GM18519 (cell line): ENCODE results near the gene FRAT2.
"Not testable (repeated sequence)": the region's sequence is repeated elsewhere in the genome, so short reads cannot be mapped to it uniquely, and the experiment has no call there.

ENCODE experiments used
- ATAC-seq: cut with Tn5 transposase; IDR thresholded peaks from one replicate; pipeline ENCODE4 v1.9.1; 2021; ENCODE audit warnings: mild to moderate bottlenecking, moderate library complexity; ENCODE audit not compliant: unreplicated experiment, low FRiP score

The FRAT2 gene

GRCh38 chr10:97356918-97357317 lies 22.4 kb upstream of the FRAT2 start:
- no peak for ATAC-seq

DNA sequence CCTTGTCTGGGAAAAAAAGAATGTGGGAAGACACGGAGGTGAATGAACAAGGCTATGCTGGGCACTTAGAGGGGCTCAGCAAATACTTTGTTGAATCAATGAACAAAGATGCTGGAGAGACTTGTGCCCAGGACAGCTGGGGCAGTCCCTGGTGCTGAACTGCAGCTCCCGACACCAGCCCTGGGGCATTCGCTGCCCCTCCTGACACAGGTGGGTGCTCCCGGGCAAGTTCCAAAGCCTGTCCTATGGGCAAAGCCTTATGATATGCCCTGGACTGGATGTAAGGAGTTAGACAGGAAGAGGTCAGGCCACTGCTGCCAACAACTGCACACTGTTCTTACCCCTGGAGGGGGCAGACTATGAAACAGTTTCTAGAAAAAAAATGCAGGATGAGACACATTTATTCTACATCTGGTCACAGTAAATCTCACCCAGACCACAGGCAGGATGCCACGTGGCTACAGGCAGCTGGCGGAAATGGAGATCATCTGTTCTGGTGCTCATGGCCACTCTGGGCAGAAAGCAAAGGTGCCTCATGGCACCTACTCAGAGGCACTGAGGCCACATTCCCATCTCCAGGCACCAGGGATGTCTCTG lies 21.9 kb upstream of the FRAT2 start:
- no peak for ATAC-seq

DNA sequence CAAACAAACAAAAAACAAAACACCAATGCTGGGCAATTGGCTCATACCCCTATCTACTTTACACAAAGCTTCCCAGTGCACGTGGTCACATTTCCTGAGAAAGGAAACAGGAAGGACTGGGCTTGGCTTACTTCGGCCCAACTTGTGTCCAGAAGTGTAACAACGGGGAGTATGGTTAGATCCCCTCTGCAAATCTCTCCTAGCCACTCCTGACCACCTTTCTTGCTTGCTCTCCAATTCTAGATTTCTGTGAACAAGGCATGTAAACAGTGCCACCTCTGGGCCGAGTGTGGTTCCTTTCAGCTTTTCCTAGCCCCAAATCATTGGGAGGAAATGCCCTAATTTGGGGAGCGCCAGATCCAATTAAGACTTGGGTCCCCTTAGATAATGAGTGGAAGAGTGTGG lies 21.0 kb upstream of the FRAT2 start:
- no peak for ATAC-seq

DNA sequence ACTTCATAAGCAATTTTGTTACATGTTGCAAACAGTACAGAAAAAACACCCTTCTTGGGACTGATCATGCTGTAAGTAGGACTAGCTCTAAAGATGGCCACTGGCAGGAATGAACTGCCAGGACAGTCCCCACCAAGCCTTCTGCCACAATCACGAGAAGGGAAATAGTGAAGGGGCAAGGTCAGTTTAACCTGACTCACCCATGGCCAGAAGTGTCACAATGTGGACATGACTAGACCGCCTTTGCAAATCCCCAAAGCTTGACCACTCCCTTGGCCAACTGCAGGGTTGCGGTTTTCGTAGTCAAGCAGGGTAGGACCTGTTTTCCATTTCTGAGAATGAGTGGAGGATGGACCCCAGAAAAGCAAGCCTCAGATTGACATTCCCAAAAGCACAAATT lies 19.4 kb upstream of the FRAT2 start:
- ATAC-seq = no peak

- ATAC-seq = no peak
Measured at GRCh38 chr10:97349752-97350513, 15.4 kb upstream of the FRAT2 start.

GRCh38 chr10:97347317-97347716 lies 12.8 kb upstream of the FRAT2 start:
- ATAC-seq = no peak

- ATAC-seq = not testable (repeated sequence)
Measured at GRCh38 chr10:97343664-97344063, 9.1 kb upstream of the FRAT2 start.

GRCh38 chr10:97341416-97341815 lies 6.9 kb upstream of the FRAT2 start:
- no peak for ATAC-seq

GRCh38 chr10:97338041-97338440 lies 3.5 kb upstream of the FRAT2 start:
- no peak for ATAC-seq

DNA sequence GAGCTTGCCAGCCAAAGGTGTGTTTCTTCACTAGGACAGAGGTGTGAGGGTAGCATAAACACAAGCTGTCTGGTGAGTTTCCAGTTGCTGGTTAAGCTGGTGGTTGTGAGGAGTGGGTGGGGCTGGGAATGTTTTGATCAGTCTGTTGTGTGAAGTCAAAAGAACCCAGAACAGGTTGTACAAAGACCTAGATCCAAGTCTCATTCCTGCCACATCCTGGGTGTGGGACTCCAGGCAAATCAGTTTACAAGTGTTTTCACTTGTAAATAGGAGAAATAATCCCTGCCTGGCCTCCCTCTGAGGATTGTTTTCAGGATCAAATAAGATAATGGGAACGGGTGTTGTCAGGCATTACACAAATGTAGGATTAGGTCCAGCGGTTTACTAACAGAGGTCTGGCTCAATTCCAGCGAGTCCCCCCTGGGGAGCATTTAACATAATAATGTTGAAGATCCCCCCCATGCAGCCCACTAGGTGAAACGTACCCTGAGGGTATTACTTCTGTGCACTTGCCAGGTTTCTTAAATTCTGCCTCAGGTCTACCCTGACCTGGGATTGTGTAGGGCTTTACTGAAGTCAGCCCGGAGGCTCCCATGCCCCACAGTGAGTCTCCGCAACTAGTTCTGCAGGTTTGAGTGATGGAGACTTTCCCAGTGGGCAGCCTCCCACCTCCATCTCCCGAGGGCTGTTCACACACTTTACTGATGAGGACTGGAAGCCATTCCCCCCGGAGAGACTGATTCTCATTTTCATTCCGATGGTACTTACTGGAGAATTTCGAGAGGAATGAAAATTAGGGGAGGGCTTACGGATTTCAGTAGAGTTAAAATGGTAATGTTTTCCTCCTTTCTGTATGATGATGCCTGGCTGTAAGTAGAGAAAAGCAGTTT lies 2.7 kb upstream of the FRAT2 start:
- ATAC-seq = no peak

- ATAC-seq = no peak
Measured at GRCh38 chr10:97336446-97336845, 1.9 kb upstream of the FRAT2 start.

DNA sequence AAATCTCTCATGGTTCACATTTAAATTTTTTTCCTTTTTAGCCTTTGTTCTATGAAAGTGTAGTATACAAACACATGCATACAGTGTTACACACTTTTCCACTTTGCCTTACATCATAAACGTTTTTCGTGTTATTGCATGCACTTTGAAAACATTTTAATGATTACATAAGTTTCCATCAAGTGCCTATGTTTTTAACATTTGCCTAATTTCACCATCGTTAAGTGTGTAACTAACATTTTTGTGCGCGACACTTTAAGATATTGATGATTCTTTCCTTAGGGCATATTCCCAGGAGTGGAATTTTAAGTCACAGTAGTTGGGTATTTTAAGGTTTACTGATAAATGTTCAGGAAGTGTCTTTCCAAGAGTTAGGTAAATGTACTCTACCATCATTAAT lies 1.5 kb upstream of the FRAT2 start:
- no peak for ATAC-seq

DNA sequence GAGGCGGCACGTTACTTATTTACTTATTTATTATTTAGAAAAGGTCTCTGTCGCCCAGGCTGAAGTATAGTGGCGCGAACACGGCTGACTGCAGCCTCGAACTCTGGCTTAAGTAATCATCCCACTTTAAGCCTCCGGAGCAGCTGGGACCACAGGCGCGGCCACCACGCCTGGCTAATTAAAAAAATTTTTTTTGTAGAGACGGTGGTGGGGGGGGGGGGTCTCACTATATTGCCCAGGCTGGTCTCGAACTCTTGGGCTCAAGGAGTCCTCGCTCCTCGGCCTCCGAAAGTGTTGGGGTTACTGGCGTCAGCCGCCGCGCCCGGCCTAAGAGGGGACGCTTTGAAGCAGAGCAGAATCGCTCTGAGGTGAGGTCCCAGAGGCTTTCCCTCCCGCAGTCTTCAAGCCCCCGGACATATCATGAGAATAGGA lies 675 bp upstream of the FRAT2 start:
- ATAC-seq = no peak

DNA sequence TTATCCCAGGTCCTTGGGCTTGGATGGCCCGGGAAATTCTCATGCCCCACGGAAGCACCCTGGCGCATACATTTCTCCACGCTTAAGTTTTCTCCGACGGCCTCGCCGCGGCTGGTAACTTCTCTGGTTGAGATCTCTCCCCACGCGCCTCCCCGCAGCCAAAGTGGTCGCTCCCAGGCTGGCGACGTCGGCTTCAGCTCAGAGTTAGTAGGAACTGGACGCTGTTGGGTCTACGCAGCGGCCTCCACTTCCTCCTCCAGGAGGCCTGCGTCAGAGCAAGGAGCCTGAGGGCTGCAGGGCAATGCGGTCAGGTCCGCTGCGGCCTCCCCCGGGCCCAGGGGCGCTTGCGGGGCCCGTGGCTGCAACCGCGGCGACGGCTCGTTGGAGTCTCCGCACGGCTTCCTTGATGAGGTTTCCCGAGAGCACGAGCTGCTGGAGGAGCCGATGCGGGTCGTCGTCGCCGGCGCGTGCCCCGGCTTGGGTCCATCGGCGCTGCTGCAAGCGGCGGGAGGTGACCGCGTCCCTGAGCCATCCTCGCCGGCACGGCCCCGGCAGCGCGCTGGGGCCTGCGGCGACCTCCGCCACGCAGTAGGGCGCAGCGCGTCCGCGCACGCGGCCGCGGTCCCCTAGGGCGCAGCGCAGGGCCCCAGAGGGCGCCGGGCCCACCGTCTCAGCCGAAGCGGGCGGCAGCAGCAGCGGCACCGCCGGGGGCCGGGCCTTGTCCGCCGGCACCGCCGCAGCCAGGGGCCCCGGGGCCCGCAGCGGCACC lies 744 bp downstream of the FRAT2 start:
- peak; percentile 22 for ATAC-seq

- ATAC-seq = no peak
Measured at GRCh38 chr10:97333351-97333600, 1.3 kb downstream of the FRAT2 start.

DNA sequence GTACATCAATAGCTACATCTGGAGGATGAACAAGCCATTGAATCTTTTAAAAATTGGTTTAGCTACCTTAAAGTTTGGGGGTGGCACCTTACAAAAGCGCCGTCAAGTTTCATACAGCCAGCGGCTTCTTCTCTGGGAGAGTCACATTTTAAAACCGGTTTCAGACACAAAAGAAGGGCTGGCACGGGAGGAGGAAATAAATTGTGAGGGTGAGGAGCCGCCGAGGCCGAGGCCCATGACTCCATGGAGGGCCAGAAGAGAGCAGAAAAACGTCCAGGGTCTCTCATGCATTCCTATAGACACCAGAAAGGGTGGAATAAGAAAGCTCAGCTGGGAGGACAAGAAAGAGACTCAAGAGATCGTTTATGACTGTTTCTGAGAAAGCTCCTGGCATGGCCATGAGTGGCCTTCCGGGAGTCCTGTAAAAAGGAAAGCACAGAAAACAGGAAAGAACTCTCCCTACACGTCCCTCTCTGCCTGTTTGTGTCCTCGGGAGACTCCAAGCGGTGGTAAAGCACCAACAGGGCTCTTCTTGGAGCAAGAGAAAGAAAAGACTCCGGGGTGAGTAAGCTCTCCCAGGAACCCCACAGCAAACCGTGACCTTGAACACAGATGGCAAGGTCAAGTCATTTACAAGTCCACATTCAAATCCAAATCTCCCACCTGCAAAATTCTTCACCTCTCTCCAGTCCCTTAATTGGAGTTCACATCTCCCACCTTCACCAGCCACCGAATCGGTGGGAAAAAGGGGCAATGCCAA lies 1.8 kb downstream of the FRAT2 start:
- no peak for ATAC-seq

- no peak for ATAC-seq
Measured at GRCh38 chr10:97331153-97331703, 3.3 kb downstream of the FRAT2 start.

GRCh38 chr10:97329766-97330165 lies 4.8 kb downstream of the FRAT2 start:
- ATAC-seq = no peak

GRCh38 chr10:97328646-97329453 lies 5.7 kb downstream of the FRAT2 start:
- ATAC-seq = no peak
